ENCODE data around the gene CYP2A13.
"Not testable (repeated sequence)": the region's sequence is repeated elsewhere in the genome, so short reads cannot be mapped to it uniquely, and the experiment has no call there.

The CYP2A13 gene, protein sequence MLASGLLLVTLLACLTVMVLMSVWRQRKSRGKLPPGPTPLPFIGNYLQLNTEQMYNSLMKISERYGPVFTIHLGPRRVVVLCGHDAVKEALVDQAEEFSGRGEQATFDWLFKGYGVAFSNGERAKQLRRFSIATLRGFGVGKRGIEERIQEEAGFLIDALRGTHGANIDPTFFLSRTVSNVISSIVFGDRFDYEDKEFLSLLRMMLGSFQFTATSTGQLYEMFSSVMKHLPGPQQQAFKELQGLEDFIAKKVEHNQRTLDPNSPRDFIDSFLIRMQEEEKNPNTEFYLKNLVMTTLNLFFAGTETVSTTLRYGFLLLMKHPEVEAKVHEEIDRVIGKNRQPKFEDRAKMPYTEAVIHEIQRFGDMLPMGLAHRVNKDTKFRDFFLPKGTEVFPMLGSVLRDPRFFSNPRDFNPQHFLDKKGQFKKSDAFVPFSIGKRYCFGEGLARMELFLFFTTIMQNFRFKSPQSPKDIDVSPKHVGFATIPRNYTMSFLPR

DNA sequence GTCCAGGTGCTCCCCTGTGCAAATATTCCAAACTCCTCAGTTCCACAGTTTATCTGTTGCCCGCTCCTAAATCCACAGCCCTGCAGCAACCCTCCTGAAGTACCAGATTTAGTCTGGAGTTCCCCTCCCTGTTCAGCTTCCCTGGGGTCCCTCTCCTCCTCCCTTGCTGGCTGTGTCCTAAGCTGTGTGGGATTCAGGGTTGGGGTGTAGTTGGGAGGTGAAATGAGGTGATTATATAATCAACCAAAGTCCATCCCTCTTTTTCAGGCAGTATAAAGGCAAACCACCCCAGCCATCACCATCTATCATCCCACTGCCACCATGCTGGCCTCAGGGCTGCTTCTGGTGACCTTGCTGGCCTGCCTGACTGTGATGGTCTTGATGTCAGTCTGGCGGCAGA is at the start of gene CYP2A13:
CYP2A13 (plus strand) TSS at position 301 of the 400 bp plus-strand sequence; CDS start at position 322, 21 bp downstream.
- DNase-seq = no peak

- DNase-seq = no peak
Measured at GRCh38 chr19:41039806-41040205, 48.4 kb upstream of the CYP2A13 start.

DNA sequence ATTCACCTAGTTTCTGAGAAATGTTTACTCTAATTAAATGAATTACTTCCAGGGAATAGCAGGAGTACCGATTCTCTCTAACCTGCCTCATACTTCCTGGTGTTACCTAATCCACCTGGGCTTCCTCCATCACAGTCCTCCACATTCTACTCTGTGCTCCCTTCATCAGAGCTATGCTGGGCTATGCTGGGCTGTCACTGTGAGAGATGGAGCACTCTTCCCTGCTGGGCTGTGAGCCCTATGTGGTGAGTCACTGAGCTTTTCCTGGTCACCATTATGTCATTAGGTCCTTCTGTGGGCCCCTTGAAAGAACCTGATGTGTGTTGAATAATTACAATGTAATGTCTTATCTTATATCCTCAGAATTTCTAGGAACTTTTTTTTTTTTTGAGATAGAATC is 43.2 kb upstream of the CYP2A13 start:
- DNase-seq = not testable (repeated sequence)

DNA sequence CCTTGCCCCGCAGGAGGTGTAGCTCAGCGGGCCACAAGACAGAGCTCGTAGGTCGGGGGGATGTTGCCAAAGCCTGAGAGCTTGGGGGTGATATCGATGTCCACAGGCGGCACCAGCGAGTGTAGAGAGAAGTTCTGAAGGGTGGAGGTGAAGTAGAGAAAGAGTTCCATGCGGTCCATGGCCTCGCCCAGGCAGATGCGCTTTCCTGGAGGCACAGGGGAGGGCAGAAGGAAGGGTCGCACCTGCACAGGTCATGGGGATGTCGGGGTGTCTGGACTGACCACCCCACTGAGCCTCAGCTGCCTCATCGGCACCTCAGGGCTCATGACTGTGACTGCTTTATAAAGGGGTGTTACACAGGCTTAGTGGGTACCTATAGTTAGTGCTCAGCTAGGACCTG is 37.8 kb upstream of the CYP2A13 start:
- no peak for DNase-seq

DNA sequence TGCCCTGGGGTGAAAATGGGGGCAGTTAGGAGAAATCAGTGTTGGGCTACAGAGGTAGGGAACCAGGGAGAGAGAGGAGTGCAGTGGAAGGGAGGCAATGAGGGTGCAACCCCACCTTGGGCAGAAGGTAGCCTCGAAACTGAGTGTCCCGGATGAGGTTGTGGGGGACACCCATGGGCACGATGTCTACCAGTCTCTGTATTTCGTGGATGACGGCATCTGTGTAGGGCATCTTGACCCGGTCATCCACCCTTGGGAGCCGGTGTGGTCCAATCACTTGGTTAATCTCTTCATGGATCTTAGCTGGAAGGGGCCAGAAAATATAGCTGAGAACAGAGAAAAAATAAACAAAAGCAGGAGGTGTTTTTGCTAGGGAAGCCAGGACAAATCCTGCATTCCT is 36.1 kb upstream of the CYP2A13 start:
- DNase-seq = not testable (repeated sequence)

GRCh38 chr19:41053331-41053730 is 34.9 kb upstream of the CYP2A13 start:
- not testable (repeated sequence) for DNase-seq

DNA sequence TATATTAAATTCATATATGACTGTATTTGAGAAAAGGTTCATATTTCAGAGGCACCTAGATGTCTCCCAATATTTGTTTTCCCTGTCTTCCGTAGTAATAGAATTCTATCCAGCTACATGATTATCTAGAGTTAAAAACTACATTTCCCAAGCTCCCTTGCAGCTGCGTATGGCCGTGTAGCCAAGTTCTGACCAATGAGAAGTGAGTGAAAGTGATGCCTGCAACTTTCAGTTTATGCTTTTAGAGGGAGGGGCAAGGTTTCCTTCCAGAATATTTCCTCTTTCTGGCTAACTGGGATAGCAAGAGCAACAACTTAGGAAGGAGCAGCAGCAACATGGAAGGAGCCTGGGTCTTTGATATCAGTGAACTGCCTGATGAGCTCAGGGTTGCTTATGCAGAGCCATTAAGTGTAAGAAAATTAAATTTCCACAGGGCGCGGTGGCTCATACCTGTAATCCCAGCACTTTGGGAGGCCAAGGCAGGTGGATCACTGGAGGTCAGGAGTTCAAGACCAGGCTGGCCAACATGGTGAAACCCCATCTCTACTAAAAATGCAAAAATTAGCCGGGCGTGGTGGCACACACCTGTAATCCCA is 23.2 kb upstream of the CYP2A13 start:
- DNase-seq = no peak

- no peak for DNase-seq
Measured at GRCh38 chr19:41076286-41076685, 12.0 kb upstream of the CYP2A13 start.

DNA sequence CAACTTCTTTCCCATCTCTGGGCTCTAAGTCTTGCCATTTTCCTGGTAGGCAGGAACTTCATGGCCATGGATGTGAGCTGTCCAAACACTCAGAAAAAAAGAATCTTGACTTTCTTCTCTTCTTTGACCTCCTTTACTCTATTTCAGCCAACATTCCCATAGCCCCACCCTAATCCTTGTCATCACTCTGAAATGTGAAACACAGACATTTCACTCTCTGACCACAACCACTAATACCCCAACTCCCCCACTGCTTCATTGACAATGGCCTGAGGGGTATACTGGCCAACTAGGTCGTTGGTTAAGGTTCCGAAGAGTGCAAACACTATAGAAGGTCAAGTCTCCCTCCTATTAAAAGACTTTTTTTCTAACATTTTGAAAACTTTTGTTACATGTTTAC is 4.7 kb upstream of the CYP2A13 start:
- no peak for DNase-seq

- DNase-seq = no peak
Measured at GRCh38 chr19:41085748-41086415, 2.4 kb upstream of the CYP2A13 start.

GRCh38 chr19:41089959-41090358 is 1.7 kb downstream of the CYP2A13 start:
- DNase-seq = no peak

- DNase-seq = no peak
Measured at GRCh38 chr19:41095703-41096102, 7.5 kb downstream of the CYP2A13 start.

- no peak for DNase-seq
Measured at GRCh38 chr19:41096353-41096752, 8.1 kb downstream of the CYP2A13 start.

DNA sequence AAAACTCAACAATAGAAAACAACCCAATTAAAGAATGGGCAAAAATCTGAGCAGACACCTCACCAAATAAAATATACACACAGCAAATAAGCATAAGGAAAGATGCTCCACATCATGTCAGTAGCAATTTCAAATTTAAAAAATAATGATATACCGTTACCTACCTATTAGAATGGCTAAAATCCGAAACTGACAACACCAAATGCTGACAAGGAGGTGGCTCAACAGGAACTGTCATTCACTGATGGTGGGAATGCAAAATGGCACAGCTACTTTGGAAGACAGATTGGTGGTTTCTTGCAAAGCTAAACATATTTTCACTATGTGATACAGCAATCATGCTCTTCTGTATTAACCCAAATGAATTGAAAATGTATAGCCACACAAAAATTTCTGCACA is 9.1 kb downstream of the CYP2A13 start:
- DNase-seq = no peak

DNA sequence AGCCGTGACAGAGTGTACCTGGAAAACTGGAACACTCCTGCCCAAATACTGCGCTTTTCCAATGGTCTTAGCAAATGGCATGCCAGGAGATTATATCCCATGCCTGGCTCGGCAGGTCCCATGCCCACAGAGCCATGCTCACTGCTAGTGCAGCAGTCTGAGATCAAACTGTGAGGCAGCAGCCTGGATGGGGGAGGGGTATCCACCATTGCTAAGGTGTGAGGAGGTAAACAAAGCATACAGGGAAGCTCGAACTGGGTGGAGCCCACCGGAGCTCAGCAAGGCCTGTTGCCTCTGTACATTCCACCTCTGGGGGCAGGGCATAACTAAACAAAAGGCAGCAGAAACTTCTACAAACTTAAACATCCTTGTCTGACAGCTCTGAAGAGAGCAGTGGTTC is 10.5 kb downstream of the CYP2A13 start:
- DNase-seq = no peak

GRCh38 chr19:41102210-41102609 is 14.0 kb downstream of the CYP2A13 start:
- DNase-seq = not testable (repeated sequence)

- DNase-seq = no peak
Measured at GRCh38 chr19:41106177-41106576, 17.9 kb downstream of the CYP2A13 start.

GRCh38 chr19:41111296-41111695 is 23.0 kb downstream of the CYP2A13 start:
- no peak for DNase-seq

DNA sequence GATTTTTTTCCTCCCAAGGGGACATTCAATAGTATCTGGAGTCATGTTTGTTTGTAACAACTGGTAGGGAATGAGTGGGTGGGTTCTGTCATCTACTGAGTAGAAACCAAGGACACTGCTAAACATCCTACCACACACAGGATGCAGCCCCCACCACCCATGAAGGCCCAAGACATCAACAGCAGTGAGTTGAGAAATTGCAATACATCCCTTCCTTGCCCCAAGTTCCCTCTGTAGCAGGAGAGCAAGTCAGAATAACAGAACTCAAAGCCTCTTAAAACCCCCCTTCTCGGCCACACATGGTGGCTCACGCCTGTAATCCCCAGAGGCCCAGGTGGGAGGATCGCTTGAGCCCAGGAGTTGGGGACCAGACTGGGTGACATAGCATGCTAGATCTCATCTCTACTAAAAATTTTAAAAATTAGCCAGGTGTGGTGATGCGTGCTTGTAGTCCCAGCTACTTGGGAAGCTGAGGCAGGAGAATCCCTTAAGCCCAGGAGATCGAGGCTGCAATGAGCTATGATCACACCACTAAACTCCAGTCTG is 23.6 kb downstream of the CYP2A13 start:
- no peak for DNase-seq

GRCh38 chr19:41112728-41113290 is 24.6 kb downstream of the CYP2A13 start:
- no peak for DNase-seq

GRCh38 chr19:41114132-41114531 is 25.9 kb downstream of the CYP2A13 start, which contains the start of gene CYP2F1:
TSS of gene CYP2F1 (plus strand) at chr19:41114432. CDS start at chr19:41116189, 1,757 bp downstream.
- DNase-seq = no peak

DNA sequence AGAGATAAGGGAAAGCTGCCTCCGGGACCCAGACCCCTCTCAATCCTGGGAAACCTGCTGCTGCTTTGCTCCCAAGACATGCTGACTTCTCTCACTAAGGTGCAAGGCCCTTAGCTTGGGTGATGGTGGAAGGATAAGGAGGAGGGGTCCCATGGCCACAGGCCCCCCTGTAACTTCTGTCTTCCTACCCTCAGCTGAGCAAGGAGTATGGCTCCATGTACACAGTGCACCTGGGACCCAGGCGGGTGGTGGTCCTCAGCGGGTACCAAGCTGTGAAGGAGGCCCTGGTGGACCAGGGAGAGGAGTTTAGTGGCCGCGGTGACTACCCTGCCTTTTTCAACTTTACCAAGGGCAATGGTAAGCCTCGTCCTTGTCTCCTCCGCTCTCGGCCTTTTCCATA is 28.0 kb downstream of the CYP2A13 start:
- DNase-seq = no peak
